Suprapubic skin (tissue), 3 donors: ENCODE data around the gene RPL36A.

Source experiments
- CTCF ChIP-seq, 2 donors: fragments of 200-600 bp in 1 of 2; fragments of 450-650 bp in 1 of 2; sonication (generic) in 1 of 2; IDR thresholded peaks; one replicate each; pipeline ENCODE4 v1.5.1; 2016 to 2019; ENCODE audit warnings: antibody characterized with exemption in 2 of 2, mild to moderate bottlenecking in 1 of 2, moderate library complexity in 1 of 2
- POLR2AphosphoS5 ChIP-seq, 3 donors: sonication (generic); formaldehyde crosslinking; IDR thresholded peaks; one replicate each; pipeline ENCODE4 v1.6.1; 2017; ENCODE audit warnings: antibody characterized with exemption in 3 of 3

- TF ChIP-seq POLR2AphosphoS5 (IDR thresholded peaks at IDR 0.05), result no peak
- no peak for TF ChIP-seq CTCF (IDR thresholded peaks at IDR 0.05)
Measured at GRCh38 chrX:101347859-101348451, 42.9 kb upstream of the RPL36A start.
